T47D (cell line): ENCODE results near the gene RGS10.

ENCODE experiments used
- DNase-seq, 2 experiments: peaks; one replicate each; pipeline versions ENCODE4 v3.0.0 to v3.0.0-alpha.2; 2011 to 2012; ENCODE audit warnings: low read depth in 1 of 2, low spot score in 1 of 2
- JUND ChIP-seq: IDR thresholded peaks from 2 replicates; pipeline ENCODE4 v1.6.1; 2012; ENCODE audit warnings: low read depth
- in situ Hi-C: cut with HindIII; loops from 2 replicates; pipeline ENCODE4 v1.10.0; 2016; ENCODE audit warnings: low sequenced_read_pairs, low pct_unique_long_range_greater_than_20kb

The RGS10 gene

DNA sequence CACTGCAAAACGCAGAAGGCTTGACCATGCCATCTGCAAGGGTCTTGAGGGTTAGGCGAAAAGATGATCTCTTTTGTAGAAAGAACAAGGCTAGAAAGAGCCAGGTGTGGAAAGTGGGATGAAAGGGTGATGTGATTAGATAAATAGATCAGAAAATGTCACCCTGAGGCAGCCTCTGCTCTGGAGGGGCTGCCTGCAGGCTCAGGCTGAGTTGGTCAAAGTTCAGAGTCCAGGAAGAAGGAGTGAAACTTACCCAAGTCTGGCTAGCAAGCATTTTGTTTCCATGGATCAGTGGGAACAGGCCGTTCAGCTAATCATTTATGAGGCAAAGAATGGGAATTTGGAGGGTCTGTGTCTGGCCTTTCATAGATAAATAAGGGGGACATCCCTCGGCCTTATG is 79.7 kb downstream of the RGS10 start:
- no peak for TF ChIP-seq JUND

DNA sequence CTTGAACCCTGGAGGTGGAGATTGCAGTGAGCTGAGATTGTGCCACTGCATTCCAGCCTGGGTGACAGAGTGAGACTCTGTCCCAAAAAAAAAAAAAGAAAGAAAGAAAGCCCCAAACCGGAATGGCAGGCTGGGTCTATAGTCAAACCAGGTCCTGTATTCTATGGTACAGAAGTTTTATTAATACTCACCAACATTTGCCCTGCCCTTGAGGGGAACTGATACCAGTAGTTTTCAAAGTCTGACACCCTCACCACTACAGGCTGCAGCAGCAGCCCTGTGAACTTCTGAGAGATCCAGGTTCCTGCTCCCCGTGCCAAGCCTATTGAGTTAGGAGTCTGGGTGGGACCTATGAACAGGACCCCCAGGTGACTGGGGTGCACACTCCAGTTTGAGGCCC is 80.6 kb downstream of the RGS10 start:
- in situ Hi-C loops, result no loop called here
- TF ChIP-seq JUND, result no peak
- no peak for DNase-seq

More for the DNA sequence above, 79.7 kb downstream of the RGS10 start:
- no peak for DNase-seq
- in situ Hi-C loops, result no loop called here

- DNase-seq, result no peak
- no peak for TF ChIP-seq JUND
- in situ Hi-C loops, result no loop called here
These were observed 81.1 kb downstream of the RGS10 start for GRCh38 chr10:119461380-119461779.

GRCh38 chr10:119460369-119461195 is 81.9 kb downstream of the RGS10 start:
- no peak for TF ChIP-seq JUND
- in situ Hi-C loops, result no loop called here
- no peak for DNase-seq

- TF ChIP-seq JUND, result no peak
- in situ Hi-C loops, result no loop called here
These were observed 82.7 kb downstream of the RGS10 start for GRCh38 chr10:119459681-119460340.

GRCh38 chr10:119457966-119458766 is 84.4 kb downstream of the RGS10 start:
- in situ Hi-C loops, result no loop called here

More at GRCh38 chr10:119459681-119460340, 82.7 kb downstream of the RGS10 start:
- no peak for DNase-seq

DNA sequence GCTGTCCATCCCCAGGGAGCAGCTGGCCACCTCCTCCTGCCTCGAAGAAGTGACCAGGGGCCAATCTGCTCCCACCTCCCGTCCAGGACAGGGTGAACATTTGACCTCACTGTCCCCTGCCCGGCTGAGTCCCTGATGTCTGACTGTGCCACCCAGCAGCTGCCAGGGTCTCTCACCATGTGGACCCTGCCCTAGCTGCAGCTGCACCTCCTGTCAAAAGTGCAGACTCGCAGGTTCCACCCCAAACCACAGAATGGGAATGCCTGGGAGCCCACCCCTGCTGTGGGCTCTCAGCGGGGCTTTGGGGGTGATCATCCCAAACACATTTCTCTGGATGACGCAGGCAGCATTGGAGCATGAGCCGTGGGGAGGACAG is 86.1 kb downstream of the RGS10 start:
- TF ChIP-seq JUND, result no peak
- in situ Hi-C loops, result no loop called here
- no peak for DNase-seq

More at GRCh38 chr10:119457966-119458766, 84.4 kb downstream of the RGS10 start:
- DNase-seq, result no peak
- no peak for TF ChIP-seq JUND

DNA sequence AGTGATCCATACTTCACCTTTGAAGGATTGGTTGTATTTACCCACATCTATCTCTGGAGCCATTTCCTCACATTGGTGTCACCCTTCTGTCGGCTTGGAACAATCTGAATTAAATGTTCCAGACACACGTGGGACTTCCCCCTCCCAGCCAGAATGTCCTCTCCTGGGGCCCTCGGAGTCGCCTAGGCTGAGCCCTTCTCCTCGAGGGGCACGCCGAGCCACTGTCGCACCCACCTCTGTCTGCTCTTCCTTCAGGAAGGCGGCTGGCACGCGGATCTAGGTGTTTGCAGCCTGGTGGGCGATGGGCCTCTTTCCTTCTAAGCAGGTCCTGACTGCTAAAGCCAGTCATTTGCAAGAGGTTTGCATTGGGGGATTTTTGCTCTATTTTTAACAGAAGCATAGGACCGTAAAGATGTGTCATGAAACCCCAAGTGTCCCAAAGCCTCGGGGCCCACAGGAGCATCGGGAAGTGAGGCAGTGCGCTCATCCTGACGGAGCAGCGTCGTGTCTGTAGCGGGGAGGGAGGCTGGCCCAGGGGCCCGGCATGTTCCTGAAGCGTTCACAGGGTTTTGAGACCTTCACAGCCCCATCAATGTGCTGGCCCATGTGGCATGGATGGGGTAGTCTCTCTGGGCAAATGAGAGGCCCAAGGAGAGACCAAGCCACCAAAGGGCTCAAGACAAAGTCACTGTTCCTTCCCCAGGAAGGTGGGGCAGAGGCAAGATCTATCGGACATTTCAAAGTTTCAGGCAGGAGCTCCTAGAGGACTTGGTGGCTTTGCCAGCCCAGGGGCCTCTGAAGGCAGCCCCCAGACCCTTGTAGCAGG is 86.7 kb downstream of the RGS10 start:
- in situ Hi-C loops, result no loop called here
- DNase-seq, result no peak
- TF ChIP-seq JUND, result no peak

DNA sequence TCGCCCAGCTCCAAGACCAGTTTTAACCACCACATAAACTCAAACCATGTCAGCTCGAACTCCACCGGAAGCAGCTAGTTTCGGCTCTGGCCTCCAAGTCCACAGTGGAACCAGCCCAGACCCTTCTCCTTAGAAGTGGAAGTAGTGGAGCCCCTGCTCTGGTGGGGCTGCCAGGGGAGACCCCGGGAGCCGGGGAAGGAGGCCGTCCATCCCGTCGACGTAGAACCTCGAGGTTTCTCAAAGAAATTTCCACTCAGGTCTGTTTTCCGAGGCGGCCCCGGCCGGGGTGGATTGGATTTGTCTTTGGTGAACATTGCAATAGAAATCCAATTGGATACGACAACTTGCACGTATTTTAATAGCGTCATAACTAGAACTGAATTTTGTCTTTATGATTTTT is 87.5 kb downstream of the RGS10 start:
- DNase-seq, result no peak
- in situ Hi-C loops, result no loop called here
- TF ChIP-seq JUND, result no peak

DNA sequence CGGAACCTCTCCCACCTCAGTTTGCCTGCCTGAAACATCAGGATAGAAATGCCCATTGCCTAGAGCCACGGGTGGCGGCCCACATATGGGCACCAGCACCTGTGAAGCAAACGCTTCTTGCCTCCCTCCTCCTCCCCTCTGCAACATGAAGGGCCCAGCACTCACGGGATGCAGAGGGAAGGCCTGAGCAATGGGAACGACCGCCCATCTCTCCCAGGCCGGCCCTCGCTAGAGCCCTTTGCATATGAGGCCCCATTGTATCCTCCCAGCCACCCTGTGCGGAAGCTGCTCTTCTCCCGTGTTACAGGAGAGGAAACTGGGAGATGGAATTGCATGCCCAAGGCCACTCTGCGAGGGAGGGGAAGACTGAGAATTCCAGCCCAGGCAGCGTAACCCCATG is 88.2 kb downstream of the RGS10 start:
- in situ Hi-C loops, result no loop called here
- TF ChIP-seq JUND, result no peak
- DNase-seq, result no peak

DNA sequence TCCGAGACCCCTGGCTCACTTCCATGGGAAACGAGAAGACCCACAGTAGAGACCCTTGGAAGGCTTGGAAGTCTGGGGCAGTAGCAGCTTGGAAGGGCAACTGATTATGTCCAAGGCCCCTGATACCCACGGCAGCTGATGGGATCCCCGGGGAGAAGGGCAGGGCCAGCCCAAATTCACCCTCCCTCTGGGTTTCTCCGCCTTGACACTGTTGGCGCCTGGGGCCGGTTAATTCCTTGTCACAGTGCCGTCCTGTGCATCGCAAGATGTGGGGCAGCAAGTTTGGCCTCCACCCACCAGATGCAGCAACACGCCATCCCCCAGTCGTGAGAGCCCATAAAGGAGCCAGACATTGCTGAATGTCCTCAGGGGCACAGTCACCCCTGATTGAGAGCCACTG is 89.2 kb downstream of the RGS10 start:
- DNase-seq, result no peak
- no peak for TF ChIP-seq JUND
- in situ Hi-C loops, result no loop called here

GRCh38 chr10:119452396-119452795 is 90.1 kb downstream of the RGS10 start:
- TF ChIP-seq JUND, result no peak
- DNase-seq, result no peak
- in situ Hi-C loops, result no loop called here
